Ectodermal cell (in vitro differentiated cells): Measurements from ENCODE around the gene SEMA6D.

Experiments used
- H3K27ac ChIP-seq: 2 replicates; pipeline ENCODE4 v1.7.0; 2013; ENCODE audit warnings: mild to moderate bottlenecking, low read depth, low read length; ENCODE audit not compliant: insufficient read depth, poor library complexity, severe bottlenecking
- H3K27me3 ChIP-seq: 2 replicates; pipeline ENCODE4 v1.7.0; 2013; ENCODE audit warnings: mild to moderate bottlenecking, low read length; ENCODE audit not compliant: insufficient read depth, control insufficient read depth, poor library complexity, severe bottlenecking
- H3K36me3 ChIP-seq: one replicate; pipeline ENCODE4 v1.7.0; 2013; ENCODE audit warnings: low read length; ENCODE audit not compliant: control insufficient read depth, insufficient read depth
- H3K4me1 ChIP-seq: one replicate; pipeline ENCODE4 v1.7.0; 2013; ENCODE audit warnings: low read length; ENCODE audit not compliant: control insufficient read depth, insufficient read depth
- H3K4me3 ChIP-seq: 2 replicates; pipeline ENCODE4 v1.7.0; 2013; ENCODE audit warnings: low read depth, low read length, control low read depth; ENCODE audit not compliant: insufficient read depth
- H3K9me3 ChIP-seq: 2 replicates; pipeline ENCODE4 v1.7.0; 2013; ENCODE audit warnings: mild to moderate bottlenecking, low read length, moderate library complexity; ENCODE audit not compliant: control insufficient read depth
- WGBS, 2 experiments: methylation state at CpG; one replicate each; pipeline ENCODE4 v1.1.7; 2013; ENCODE audit warnings: missing lambda C conversion rate in 2 of 2; 5-methylcytosine and 5-hydroxymethylcytosine counted together

The SEMA6D gene

GRCh38 chr15:47741907-47742306 is 24.6 kb downstream of the SEMA6D start:
- 90 to 92% methylated on average over 5 of the region's 5 CpGs for WGBS, 2 experiments
- H3K9me3 ChIP-seq: no peaks in the 10 kb centered on the region
- peaks cover 8% of the 10 kb centered on the region for H3K27me3 ChIP-seq
- no peak overlapping the region for H3K27ac ChIP-seq
- H3K36me3 ChIP-seq: no peaks in the 10 kb centered on the region
- peaks cover 15% of the 10 kb centered on the region for H3K4me1 ChIP-seq
- H3K4me3 ChIP-seq: no peak overlapping the region

GRCh38 chr15:47742334-47742733 is 25.0 kb downstream of the SEMA6D start:
- H3K9me3 ChIP-seq: no peaks in the 10 kb centered on the region
- H3K4me1 ChIP-seq: peaks cover 14% of the 10 kb centered on the region
- H3K27ac ChIP-seq: no peak overlapping the region
- H3K36me3 ChIP-seq: no peaks in the 10 kb centered on the region
- H3K27me3 ChIP-seq: peaks cover 8% of the 10 kb centered on the region
- H3K4me3 ChIP-seq: no peak overlapping the region
- WGBS, 2 experiments: 72 to 83% methylated on average over 3 to 5 of the region's 5 CpGs

GRCh38 chr15:47742742-47743141 is 25.4 kb downstream of the SEMA6D start:
- WGBS, 2 experiments: 48 to 52% methylated on average over 2 of the region's 2 CpGs
- no peaks in the 10 kb centered on the region for H3K36me3 ChIP-seq
- no peak overlapping the region for H3K27ac ChIP-seq
- H3K9me3 ChIP-seq: no peaks in the 10 kb centered on the region
- peaks cover 14% of the 10 kb centered on the region for H3K4me1 ChIP-seq
- H3K27me3 ChIP-seq: peaks cover 8% of the 10 kb centered on the region
- no peak overlapping the region for H3K4me3 ChIP-seq

GRCh38 chr15:47743385-47743784 is 26.1 kb downstream of the SEMA6D start:
- Histone ChIP-seq H3K27ac (no peak overlapping the region), H3K36me3 (no peaks in the 10 kb centered on the region), H3K9me3 (no peaks in the 10 kb centered on the region), H3K27me3 (peaks cover 8% of the 10 kb centered on the region), H3K4me1 (peaks cover 14% of the 10 kb centered on the region), H3K4me3 (no peak overlapping the region)
- 75 to 79% methylated on average over 6 of the region's 6 CpGs for WGBS, 2 experiments

- Histone ChIP-seq H3K27ac (no peak overlapping the region), H3K36me3 (no peaks in the 10 kb centered on the region), H3K4me3 (no peak overlapping the region), H3K27me3 (peaks cover 8% of the 10 kb centered on the region), H3K9me3 (no peaks in the 10 kb centered on the region), H3K4me1 (peaks cover 14% of the 10 kb centered on the region)
- WGBS, 2 experiments: 97 to 100% methylated on average over 1 of the region's 1 CpG
Measured at GRCh38 chr15:47743886-47744285, 26.6 kb downstream of the SEMA6D start.

GRCh38 chr15:47744496-47744895 is 27.2 kb downstream of the SEMA6D start:
- Histone ChIP-seq H3K27me3 (peaks cover 8% of the 10 kb centered on the region), H3K4me3 (no peak overlapping the region), H3K36me3 (no peaks in the 10 kb centered on the region), H3K9me3 (no peaks in the 10 kb centered on the region), H3K27ac (no peak overlapping the region), H3K4me1 (peaks cover 14% of the 10 kb centered on the region)
- 93 to 95% methylated on average over 10 of the region's 10 CpGs for WGBS, 2 experiments

GRCh38 chr15:47744973-47745372 is 27.7 kb downstream of the SEMA6D start:
- H3K9me3 ChIP-seq: no peaks in the 10 kb centered on the region
- WGBS, 2 experiments: 98% methylated on average over 1 to 2 of the region's 2 CpGs
- peaks cover 14% of the 10 kb centered on the region for H3K4me1 ChIP-seq
- no peak overlapping the region for H3K27ac ChIP-seq
- H3K4me3 ChIP-seq: no peak overlapping the region
- no peaks in the 10 kb centered on the region for H3K36me3 ChIP-seq
- H3K27me3 ChIP-seq: peaks cover 8% of the 10 kb centered on the region

- Histone ChIP-seq H3K9me3 (no peaks in the 10 kb centered on the region), H3K4me1 (peaks cover 14% of the 10 kb centered on the region), H3K27me3 (peaks cover 8% of the 10 kb centered on the region), H3K4me3 (no peak overlapping the region), H3K36me3 (no peaks in the 10 kb centered on the region), H3K27ac (no peak overlapping the region)
- 91 to 95% methylated on average over 2 to 3 of the region's 3 CpGs for WGBS, 2 experiments
Measured at GRCh38 chr15:47746516-47746915, 29.2 kb downstream of the SEMA6D start.

GRCh38 chr15:47750030-47750739 is 32.9 kb downstream of the SEMA6D start:
- Histone ChIP-seq H3K36me3 (no peaks in the 10 kb centered on the region), H3K27ac (no peak overlapping the region), H3K4me1 (no peaks in the 10 kb centered on the region), H3K9me3 (no peaks in the 10 kb centered on the region), H3K4me3 (no peak overlapping the region), H3K27me3 (no peaks in the 10 kb centered on the region)
- 93 to 97% methylated on average over 2 of the region's 2 CpGs for WGBS, 2 experiments

- Histone ChIP-seq H3K27ac (no peak overlapping the region), H3K27me3 (no peaks in the 10 kb centered on the region), H3K4me3 (no peak overlapping the region), H3K9me3 (no peaks in the 10 kb centered on the region), H3K4me1 (no peaks in the 10 kb centered on the region), H3K36me3 (no peaks in the 10 kb centered on the region)
- WGBS, 2 experiments: 90 to 94% methylated on average over 3 to 4 of the region's 4 CpGs
Measured at GRCh38 chr15:47750740-47751262, 33.5 kb downstream of the SEMA6D start.
